ENCODE results near the gene FUCA2. TPM values are rescaled to one million over a fixed set of nuclear protein-coding genes. Genes with fewer than 3 reads are reported as not detected.

FUCA2 gene
- total RNA-seq, 1 donor from 2014 or later = 52.3 TPM

GRCh38 chr6:143506620-143507019, 4.9 kb downstream of the FUCA2 start:
- Mint-ChIP-seq H3K9me3 (no peaks in the 10 kb centered on the region), H3K4me3 (no peak overlapping the region), H3K27ac (ENCODE audit: unreplicated experiment) (no peak overlapping the region), H3K4me1 (peaks cover 29% of the 10 kb centered on the region), H3K36me3 (ENCODE audit: low read depth) (peaks cover 14% of the 10 kb centered on the region), H3K27me3 (ENCODE audit: low read depth) (no peaks in the 10 kb centered on the region)
- no peak for DNase-seq (ENCODE audit: low read depth, low spot score)
- no peak for TF ChIP-seq CTCF (conservative IDR thresholded peaks at IDR 0.05)

- no peak for DNase-seq (ENCODE audit: low read depth, low spot score)
- Mint-ChIP-seq H3K27ac (ENCODE audit: unreplicated experiment) (no peak overlapping the region), H3K4me3 (no peak overlapping the region), H3K9me3 (no peaks in the 10 kb centered on the region), H3K27me3 (ENCODE audit: low read depth) (no peaks in the 10 kb centered on the region), H3K36me3 (ENCODE audit: low read depth) (peaks cover 14% of the 10 kb centered on the region), H3K4me1 (peaks cover 27% of the 10 kb centered on the region)
- TF ChIP-seq CTCF (conservative IDR thresholded peaks at IDR 0.05) = no peak
Measured at GRCh38 chr6:143506199-143506598, 5.3 kb downstream of the FUCA2 start.

GRCh38 chr6:143505537-143505936, 6.0 kb downstream of the FUCA2 start:
- Mint-ChIP-seq H3K27ac (ENCODE audit: unreplicated experiment) (no peak overlapping the region), H3K27me3 (ENCODE audit: low read depth) (no peaks in the 10 kb centered on the region), H3K9me3 (no peaks in the 10 kb centered on the region), H3K4me1 (peaks cover 21% of the 10 kb centered on the region), H3K4me3 (no peak overlapping the region), H3K36me3 (ENCODE audit: low read depth) (peaks cover 17% of the 10 kb centered on the region)
- no peak for DNase-seq (ENCODE audit: low read depth, low spot score)
- TF ChIP-seq CTCF (conservative IDR thresholded peaks at IDR 0.05) = no peak

- Mint-ChIP-seq H3K27ac (ENCODE audit: unreplicated experiment) (no peak overlapping the region), H3K9me3 (no peaks in the 10 kb centered on the region), H3K4me3 (no peak overlapping the region), H3K27me3 (ENCODE audit: low read depth) (no peaks in the 10 kb centered on the region), H3K36me3 (ENCODE audit: low read depth) (peaks cover 20% of the 10 kb centered on the region), H3K4me1 (peaks cover 18% of the 10 kb centered on the region)
- no peak for DNase-seq (ENCODE audit: low read depth, low spot score)
- no peak for TF ChIP-seq CTCF (conservative IDR thresholded peaks at IDR 0.05)
Measured at GRCh38 chr6:143505111-143505510, 6.4 kb downstream of the FUCA2 start.

GRCh38 chr6:143504369-143504768, 7.2 kb downstream of the FUCA2 start:
- TF ChIP-seq CTCF (conservative IDR thresholded peaks at IDR 0.05) = no peak
- peaks cover 27% of the 10 kb centered on the region for H3K36me3 Mint-ChIP-seq (ENCODE audit: low read depth)
- H3K27me3 Mint-ChIP-seq (ENCODE audit: low read depth) = no peaks in the 10 kb centered on the region
- H3K4me1 Mint-ChIP-seq = peaks cover 11% of the 10 kb centered on the region
- no peak overlapping the region for H3K27ac Mint-ChIP-seq (ENCODE audit: unreplicated experiment)
- no peak overlapping the region for H3K4me3 Mint-ChIP-seq
- H3K9me3 Mint-ChIP-seq = no peaks in the 10 kb centered on the region
- no peak for DNase-seq (ENCODE audit: low read depth, low spot score)

GRCh38 chr6:143501851-143502250, 9.7 kb downstream of the FUCA2 start:
- no peak overlapping the region for H3K27ac Mint-ChIP-seq (ENCODE audit: unreplicated experiment)
- no peaks in the 10 kb centered on the region for H3K4me1 Mint-ChIP-seq
- H3K27me3 Mint-ChIP-seq (ENCODE audit: low read depth) = no peaks in the 10 kb centered on the region
- H3K9me3 Mint-ChIP-seq = no peaks in the 10 kb centered on the region
- no peak overlapping the region for H3K4me3 Mint-ChIP-seq
- H3K36me3 Mint-ChIP-seq (ENCODE audit: low read depth) = peaks cover 35% of the 10 kb centered on the region
- no peak for TF ChIP-seq CTCF (conservative IDR thresholded peaks at IDR 0.05)
- DNase-seq (ENCODE audit: low read depth, low spot score) = no peak

Measured in neural crest cell (in vitro differentiated cells).